DMS53 treated with DMSO at 0.1 percent for 48 hours (cell line): Measurements from ENCODE around the gene MX1.

Source experiments
- DNase-seq: peaks from one replicate; lab custom pipeline; 2025; ENCODE audit not compliant: unreplicated experiment; lab: John Stamatoyannopoulos, UW

Gene MX1

GRCh38 chr21:41425954-41426675 lies at the start of gene MX1:
Gene MX1 (plus strand): TSS chr21:41426239. CDS start chr21:41432071, 5,832 bp downstream.
- peak; percentile 14 for DNase-seq

- no peak for DNase-seq
Measured at GRCh38 chr21:41377715-41378114, 48.3 kb upstream of the MX1 start.

- DNase-seq: no peak
Measured at GRCh38 chr21:41378849-41379248, 47.2 kb upstream of the MX1 start.

GRCh38 chr21:41379901-41380300 lies 46.1 kb upstream of the MX1 start:
- no peak for DNase-seq

- no peak for DNase-seq
Measured at GRCh38 chr21:41381731-41382130, 44.3 kb upstream of the MX1 start.

- no peak for DNase-seq
Measured at GRCh38 chr21:41387042-41387819, 38.8 kb upstream of the MX1 start.

GRCh38 chr21:41387824-41388223 lies 38.2 kb upstream of the MX1 start:
- DNase-seq: no peak

GRCh38 chr21:41388259-41388658 lies 37.8 kb upstream of the MX1 start:
- DNase-seq: no peak

- no peak for DNase-seq
Measured at GRCh38 chr21:41390043-41390639, 35.9 kb upstream of the MX1 start.

- DNase-seq: no peak
Measured at GRCh38 chr21:41393876-41394465, 32.1 kb upstream of the MX1 start.

- DNase-seq: no peak
Measured at GRCh38 chr21:41396558-41397075, 29.4 kb upstream of the MX1 start.

GRCh38 chr21:41397471-41397891 lies 28.6 kb upstream of the MX1 start:
- DNase-seq: no peak

- no peak for DNase-seq
Measured at GRCh38 chr21:41398251-41398650, 27.8 kb upstream of the MX1 start.

GRCh38 chr21:41398831-41399230 lies 27.2 kb upstream of the MX1 start:
- DNase-seq: no peak

- DNase-seq: no peak
Measured at GRCh38 chr21:41399246-41399800, 26.7 kb upstream of the MX1 start.

GRCh38 chr21:41402231-41402630 lies 23.8 kb upstream of the MX1 start:
- no peak for DNase-seq

- no peak for DNase-seq
Measured at GRCh38 chr21:41402796-41403195, 23.2 kb upstream of the MX1 start.

- DNase-seq: no peak
Measured at GRCh38 chr21:41403331-41403730, 22.7 kb upstream of the MX1 start.

GRCh38 chr21:41403966-41404365 lies 22.1 kb upstream of the MX1 start:
- DNase-seq: no peak

- DNase-seq: no peak
Measured at GRCh38 chr21:41405321-41405720, 20.7 kb upstream of the MX1 start.

- DNase-seq: no peak
Measured at GRCh38 chr21:41406340-41406739, 19.7 kb upstream of the MX1 start.
